GM19099 (cell line): Measurements from ENCODE around the gene TTLL13.
A peak's percentile ranks its signal among the peaks of the same experiment; 100 is the strongest.

Experiments
- POLR2A ChIP-seq: IDR thresholded peaks from 3 replicates; pipeline ENCODE4 v1.6.1; 2011; ENCODE audit warnings: low read depth; ENCODE audit not compliant: insufficient read length; ENCODE audit errors: extremely low read depth

The TTLL13 gene

DNA sequence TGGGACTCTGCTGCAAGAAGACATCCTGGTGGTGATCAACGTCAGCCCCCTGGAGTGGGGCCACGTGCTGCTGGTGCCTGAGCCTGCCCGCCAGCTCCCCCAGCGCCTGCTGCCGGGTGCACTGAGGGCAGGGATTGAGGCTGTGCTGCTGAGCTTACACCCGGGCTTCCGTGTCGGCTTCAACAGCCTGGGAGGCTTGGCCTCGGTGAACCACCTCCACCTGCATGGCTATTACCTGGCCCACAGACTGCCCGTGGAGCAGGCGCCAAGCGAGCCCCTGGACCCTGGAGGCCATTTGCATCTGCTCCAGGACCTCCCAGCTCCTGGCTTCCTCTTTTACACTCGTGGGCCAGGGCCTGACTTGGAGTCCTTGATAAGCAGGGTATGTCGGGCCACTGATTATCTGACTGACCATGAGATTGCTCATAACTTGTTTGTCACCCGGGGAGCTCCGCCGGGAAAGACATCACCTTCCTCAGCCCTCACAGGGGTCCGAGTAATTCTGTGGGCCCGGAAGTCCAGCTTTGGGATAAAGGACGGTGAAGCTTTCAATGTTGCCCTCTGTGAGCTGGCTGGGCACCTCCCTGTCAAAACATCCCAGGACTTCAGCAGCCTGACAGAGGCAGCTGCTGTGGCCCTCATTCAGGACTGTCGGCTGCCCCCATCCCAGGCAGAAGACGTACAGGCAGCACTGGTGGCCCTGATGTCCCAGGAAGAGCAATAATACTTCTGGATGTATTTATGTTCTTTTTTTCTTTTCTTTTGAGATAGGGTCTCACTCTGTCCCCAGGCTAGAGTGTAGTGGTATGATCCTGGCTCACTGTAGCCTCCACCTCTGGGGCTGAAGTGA is 7.8 kb upstream of the TTLL13 start:
- no peak for TF ChIP-seq POLR2A

DNA sequence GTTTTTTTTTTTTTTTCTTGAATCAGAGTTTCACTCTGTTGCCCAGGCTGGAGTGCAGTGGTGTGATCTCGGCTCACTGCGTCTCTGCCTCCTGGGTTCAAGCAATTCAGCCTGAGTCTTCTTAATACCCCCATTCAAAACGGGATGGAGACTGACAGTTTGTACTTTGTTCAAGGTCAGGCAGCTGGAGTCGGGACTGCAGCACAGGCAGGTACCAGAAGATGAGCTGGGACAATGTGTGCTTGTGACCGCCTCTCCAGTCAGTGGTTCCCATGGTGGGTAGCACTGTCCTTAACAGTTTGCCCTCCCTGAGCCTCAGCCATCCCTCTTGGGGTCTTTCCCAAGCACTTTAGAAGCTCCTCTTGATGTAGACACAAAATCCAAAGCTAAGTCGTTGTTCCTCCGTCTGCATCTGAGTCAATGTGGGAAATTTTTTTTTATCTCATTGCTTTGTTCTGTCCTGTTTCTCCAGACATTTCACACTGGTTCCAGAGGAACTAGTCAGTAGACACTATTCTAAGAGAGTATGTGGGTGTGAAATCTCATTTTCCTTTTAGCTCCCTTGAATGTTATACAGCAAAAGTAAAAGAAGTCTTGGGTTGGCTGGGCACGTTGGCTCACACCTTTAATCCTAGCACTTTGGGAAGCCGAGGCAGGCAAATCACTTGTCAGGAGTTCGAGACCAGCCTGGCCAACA is 5.3 kb upstream of the TTLL13 start:
- no peak for TF ChIP-seq POLR2A

- TF ChIP-seq POLR2A = no peak
Observed at GRCh38 chr15:90248789-90249202, 560 bp upstream of the TTLL13 start.

DNA sequence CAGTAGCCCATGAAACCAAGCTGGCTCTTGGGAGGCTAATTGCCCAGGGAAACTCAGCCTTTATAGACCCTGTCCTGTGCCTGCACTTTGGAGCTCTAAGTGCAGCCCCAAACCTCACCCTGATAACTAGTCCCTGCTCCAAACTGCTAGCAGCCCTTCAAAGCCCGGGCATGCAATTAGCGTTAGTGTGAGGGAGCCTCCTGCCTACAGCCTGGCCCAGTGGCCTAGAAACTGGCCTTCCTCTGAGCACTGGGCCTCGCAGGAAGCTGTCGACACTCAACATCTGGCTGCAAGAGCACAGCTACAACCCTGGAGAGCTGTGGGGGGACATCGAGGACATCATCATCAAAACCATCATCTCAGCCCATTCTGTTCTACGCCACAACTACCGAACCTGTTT is 8.4 kb downstream of the TTLL13 start:
- TF ChIP-seq POLR2A = no peak

- TF ChIP-seq POLR2A = no peak
Observed at GRCh38 chr15:90259524-90259923, 10.2 kb downstream of the TTLL13 start.

- no peak for TF ChIP-seq POLR2A
Observed at GRCh38 chr15:90261811-90262210, 12.5 kb downstream of the TTLL13 start.

GRCh38 chr15:90262426-90262825 is 13.1 kb downstream of the TTLL13 start:
- TF ChIP-seq POLR2A = no peak

- no peak for TF ChIP-seq POLR2A
Observed at GRCh38 chr15:90264671-90265070, 15.3 kb downstream of the TTLL13 start.

DNA sequence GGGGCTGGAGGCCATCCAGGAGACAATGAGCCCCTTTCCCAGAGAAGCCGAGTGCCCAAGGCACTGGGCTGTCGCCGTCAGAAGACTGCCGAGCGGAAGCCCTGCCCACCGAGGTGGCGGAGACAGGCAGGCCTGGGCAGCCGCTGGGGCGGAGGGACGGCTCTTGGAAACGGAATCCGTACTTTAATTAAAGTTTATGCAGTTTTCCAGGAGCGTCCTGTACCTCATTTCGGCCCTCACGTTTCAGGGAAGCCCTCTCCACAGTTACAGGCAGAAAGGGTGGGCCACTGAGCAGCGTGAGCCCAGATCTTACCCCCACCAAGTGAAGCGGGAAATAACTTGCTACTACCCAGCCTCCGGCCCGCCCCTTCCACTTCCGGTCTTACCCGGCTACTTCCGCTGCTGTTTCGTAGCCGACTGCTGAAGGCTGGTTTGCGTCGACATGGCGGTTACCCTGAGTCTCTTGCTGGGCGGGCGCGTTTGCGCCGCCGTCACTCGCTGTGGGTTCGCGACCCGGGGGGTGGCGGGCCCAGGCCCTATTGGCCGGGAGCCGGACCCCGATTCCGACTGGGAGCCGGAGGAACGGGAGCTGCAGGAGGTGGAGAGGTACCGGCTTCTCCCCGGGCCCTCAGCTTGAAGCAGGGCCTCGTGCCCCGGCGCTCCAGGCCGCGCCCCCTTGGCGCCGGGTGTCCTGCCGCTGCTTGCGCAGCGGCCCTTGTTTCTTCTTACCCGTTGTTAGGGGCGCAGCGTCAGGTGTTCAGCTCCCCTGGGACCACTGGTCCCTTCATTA is 16.1 kb downstream of the TTLL13 start, which contains the start of gene NGRN:
Gene NGRN (plus strand): TSS at position 402 of the 790 bp plus-strand sequence. CDS start 41 bp downstream, at position 443.
- TF ChIP-seq POLR2A = peak; percentile 97

DNA sequence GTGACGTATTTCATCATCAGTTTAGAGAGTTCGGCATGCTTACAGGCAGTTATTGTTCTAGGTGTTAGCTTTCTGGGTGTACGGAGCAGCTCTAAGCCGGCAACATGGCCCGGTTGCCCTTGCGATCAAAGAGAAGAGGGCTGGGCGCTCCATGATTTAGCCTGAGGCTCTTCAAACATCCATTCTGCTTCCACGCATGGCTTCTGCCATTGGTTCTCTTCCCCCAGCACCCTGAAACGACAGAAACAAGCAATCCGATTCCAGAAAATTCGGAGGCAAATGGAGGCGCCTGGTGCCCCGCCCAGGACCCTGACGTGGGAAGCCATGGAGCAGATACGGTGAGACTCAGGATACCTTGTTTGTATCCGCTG is 16.7 kb downstream of the TTLL13 start:
- no peak for TF ChIP-seq POLR2A

DNA sequence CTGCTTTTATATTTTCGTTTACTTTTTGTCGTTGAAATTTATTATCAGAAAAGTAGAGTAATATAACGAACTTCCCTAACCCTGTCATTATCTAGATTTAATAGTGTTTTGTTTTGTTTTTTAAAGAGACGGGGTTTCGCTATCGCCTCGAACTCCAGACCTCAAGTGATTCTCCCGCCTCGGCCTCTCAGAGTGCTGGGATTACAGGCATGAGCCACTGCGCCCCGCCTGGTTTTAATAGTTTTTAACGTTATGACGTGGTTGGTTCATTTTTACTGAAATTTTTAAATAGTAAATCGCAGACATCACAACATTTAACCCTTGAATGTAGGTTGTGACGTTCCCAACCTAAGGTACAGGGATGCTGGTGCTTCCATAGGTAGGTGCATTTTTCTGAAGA is 17.1 kb downstream of the TTLL13 start:
- no peak for TF ChIP-seq POLR2A

DNA sequence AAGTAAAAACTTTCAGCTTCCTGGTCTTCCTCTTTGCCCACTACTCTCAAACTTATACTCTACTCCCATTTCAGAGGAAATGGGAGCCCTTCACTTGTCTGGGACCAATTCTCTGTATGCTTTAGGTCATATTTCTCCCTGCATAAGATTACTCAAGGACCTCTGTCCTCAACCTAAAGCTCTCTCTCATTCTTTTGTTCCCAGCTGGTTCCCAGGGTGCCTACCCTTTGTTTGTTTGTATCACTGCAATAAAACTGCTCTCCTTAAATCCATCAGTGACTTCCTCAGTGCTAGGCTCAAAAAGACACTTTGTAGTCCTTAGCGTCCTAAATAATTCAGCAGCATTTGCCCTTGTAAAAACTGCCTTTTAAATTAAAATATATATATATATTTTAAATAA is 19.1 kb downstream of the TTLL13 start:
- TF ChIP-seq POLR2A = no peak

DNA sequence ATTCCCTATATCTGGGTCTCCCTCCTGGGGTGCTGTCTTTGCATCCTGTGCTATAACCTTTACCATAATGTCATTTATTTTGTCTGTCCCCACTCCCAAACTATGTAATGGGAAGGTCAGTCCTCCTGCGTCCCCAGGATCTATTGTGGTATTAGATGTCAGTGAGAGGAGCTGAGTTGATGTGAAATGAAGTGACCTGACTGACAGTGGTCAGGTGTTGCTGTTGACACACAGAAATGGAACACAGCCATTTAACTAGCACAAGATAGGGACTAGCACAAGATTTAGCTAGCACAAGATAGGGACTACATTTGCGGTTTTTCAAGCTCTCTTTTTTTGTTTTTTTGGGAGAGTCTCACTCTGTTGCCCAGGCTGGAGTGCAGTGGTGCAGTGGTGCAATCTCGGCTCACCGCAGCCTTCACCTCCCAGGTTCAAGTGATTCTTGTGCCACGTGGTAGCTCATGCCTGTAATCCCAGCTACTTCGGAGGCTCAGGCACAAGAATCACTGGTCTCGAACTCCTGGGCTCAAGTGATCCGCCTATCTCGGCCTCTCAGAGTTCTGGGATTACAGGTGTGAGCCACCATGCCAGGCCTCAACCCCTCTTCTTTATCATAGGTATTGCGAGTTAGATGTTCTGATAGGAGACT is 21.3 kb downstream of the TTLL13 start:
- TF ChIP-seq POLR2A = no peak

- no peak for TF ChIP-seq POLR2A
Observed at GRCh38 chr15:90271459-90272166, 22.3 kb downstream of the TTLL13 start.

- no peak for TF ChIP-seq POLR2A
Observed at GRCh38 chr15:90286678-90287077, 37.3 kb downstream of the TTLL13 start.

DNA sequence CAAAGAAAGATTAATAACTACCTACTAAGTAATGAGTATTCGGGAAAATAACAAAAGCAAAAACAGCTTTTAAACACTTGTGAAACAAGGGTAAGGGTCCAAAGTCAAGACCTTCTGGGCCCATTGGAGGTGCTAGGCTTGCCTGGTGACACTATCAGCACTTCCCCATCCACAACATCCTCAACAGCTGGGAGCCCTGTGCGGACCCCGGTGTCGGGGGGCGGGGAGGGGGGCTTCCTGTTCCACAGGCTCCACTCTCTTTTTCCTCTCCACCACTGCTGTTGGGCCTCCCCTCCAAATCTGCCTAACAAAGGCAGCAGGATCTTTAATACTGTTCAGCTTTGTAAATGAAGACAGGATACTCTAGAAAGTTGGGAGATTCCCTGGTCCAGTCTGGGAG is 37.7 kb downstream of the TTLL13 start:
- no peak for TF ChIP-seq POLR2A
